IPS DF 6.9 (cell line): ENCODE measurements around the gene GNG12.

ENCODE experiments used
- DNase-seq: peaks from one replicate; pipeline ENCODE4 v3.0.0-alpha.2; 2013; ENCODE audit warnings: low read depth, low spot score
- H3K27ac ChIP-seq: one replicate; pipeline ENCODE4 v1.5.1; 2013; ENCODE audit warnings: low read length, control low read depth
- H3K27me3 ChIP-seq: 2 replicates; pipeline ENCODE4 v1.6.1; 2013; ENCODE audit warnings: mild to moderate bottlenecking, low read length; ENCODE audit not compliant: control insufficient read depth, insufficient read depth
- H3K36me3 ChIP-seq: 2 replicates; pipeline ENCODE4 v1.6.1; 2013; ENCODE audit warnings: low read length; ENCODE audit not compliant: control insufficient read depth, insufficient read depth
- H3K4me1 ChIP-seq: 2 replicates; pipeline ENCODE4 v1.6.1; 2013; ENCODE audit warnings: low read length; ENCODE audit not compliant: control insufficient read depth, insufficient read depth
- H3K4me3 ChIP-seq: 2 replicates; pipeline ENCODE4 v1.5.1; 2013; ENCODE audit warnings: mild to moderate bottlenecking, low read length
- H3K9me3 ChIP-seq: 2 replicates; pipeline ENCODE4 v1.6.1; 2013; ENCODE audit warnings: low read length, inconsistent platforms; ENCODE audit not compliant: control insufficient read depth, insufficient read depth
- WGBS: extraction: QIAGEN DNeasy Blood & Tissue Kit; methylation state at CpG from one replicate; pipeline ENCODE4 v1.1.7; 2013; ENCODE audit warnings: mixed read lengths, missing lambda C conversion rate; ENCODE audit not compliant: insufficient read length, insufficient coverage; 5-methylcytosine and 5-hydroxymethylcytosine counted together

GNG12 gene

DNA sequence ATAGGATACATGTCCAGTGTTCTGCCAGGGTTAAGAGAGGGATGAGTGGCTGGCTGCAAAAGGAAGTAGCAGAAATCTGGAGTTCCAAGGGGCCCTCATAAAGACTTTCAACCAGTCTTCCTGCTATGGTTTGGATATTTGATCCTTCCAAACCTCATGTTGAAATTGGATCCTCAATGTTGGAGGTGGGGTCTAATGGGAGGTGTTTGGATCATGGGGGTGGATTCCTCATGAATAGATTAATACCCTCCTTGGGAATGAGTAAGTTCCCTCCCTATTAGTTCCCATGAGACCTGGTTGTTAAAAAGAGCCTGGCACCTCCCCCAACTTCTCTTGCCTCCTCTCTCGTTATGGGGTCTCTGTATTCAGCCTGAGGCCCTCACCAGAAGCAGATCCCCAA lies 10.1 kb upstream of the GNG12 start:
- no peaks in the 10 kb centered on the region for H3K9me3 ChIP-seq
- H3K36me3 ChIP-seq, result no peaks in the 10 kb centered on the region
- no CpG with 5 or more reads among the region's 1 CpG for WGBS
- H3K27ac ChIP-seq, result no peak overlapping the region
- peaks cover 2% of the 10 kb centered on the region; the same call in 1 of the 2 replicates for H3K4me1 ChIP-seq
- H3K4me3 ChIP-seq, result no peak overlapping the region
- DNase-seq, result no peak
- H3K27me3 ChIP-seq, result no peaks in the 10 kb centered on the region

DNA sequence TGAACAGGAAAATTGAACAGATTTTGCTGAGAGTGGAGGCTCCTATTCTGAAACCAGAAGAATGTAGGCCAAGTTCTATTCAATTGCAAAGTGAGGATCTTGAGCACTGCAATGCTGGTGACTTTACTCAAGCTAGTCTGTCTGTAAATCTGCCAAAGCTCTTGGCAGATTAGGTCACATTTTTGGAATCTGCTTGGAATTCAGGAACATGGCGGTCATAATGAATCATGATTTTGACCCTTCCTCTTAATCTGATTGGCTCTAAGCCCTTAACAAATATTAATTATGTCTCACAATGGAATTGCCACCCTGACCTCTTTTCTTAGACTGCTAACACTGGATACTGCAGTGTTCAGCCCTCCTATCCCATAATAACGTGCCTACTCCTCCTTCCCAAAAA lies 7.2 kb upstream of the GNG12 start:
- H3K36me3 ChIP-seq, result no peaks in the 10 kb centered on the region
- no peak overlapping the region for H3K4me3 ChIP-seq

DNA sequence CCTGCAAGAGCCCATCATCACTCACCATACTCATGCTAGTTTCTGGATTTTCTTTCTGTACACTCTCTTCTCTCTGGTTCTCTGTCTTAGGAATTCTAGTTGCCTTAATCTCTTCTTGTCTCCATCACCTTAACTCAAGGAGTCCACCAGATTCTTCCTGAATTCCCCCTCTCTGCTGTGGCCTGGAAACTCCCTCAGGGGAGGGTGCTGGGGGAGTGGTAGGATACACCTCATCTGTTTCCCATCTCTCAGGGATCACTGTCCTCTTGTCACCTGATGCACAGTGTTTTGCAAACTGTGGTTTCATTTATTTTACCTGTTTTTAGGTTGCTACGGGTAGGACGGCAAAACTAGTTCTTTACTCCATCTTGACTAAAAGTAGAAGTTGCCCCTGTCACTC lies 6.6 kb upstream of the GNG12 start:
- Histone ChIP-seq H3K27ac (no peak overlapping the region), H3K4me1 (peaks cover 2% of the 10 kb centered on the region; the same call in 1 of the 2 replicates), H3K4me3 (no peak overlapping the region), H3K27me3 (no peaks in the 10 kb centered on the region), H3K9me3 (no peaks in the 10 kb centered on the region), H3K36me3 (no peaks in the 10 kb centered on the region)
- no peak for DNase-seq
- no CpG with 5 or more reads among the region's 2 CpGs for WGBS

More for the DNA sequence above, 7.2 kb upstream of the GNG12 start:
- DNase-seq, result no peak
- H3K27ac ChIP-seq, result no peak overlapping the region
- no CpG with 5 or more reads among the region's 2 CpGs for WGBS
- H3K9me3 ChIP-seq, result no peaks in the 10 kb centered on the region
- H3K4me1 ChIP-seq, result peaks cover 2% of the 10 kb centered on the region; the same call in 1 of the 2 replicates
- H3K27me3 ChIP-seq, result no peaks in the 10 kb centered on the region

DNA sequence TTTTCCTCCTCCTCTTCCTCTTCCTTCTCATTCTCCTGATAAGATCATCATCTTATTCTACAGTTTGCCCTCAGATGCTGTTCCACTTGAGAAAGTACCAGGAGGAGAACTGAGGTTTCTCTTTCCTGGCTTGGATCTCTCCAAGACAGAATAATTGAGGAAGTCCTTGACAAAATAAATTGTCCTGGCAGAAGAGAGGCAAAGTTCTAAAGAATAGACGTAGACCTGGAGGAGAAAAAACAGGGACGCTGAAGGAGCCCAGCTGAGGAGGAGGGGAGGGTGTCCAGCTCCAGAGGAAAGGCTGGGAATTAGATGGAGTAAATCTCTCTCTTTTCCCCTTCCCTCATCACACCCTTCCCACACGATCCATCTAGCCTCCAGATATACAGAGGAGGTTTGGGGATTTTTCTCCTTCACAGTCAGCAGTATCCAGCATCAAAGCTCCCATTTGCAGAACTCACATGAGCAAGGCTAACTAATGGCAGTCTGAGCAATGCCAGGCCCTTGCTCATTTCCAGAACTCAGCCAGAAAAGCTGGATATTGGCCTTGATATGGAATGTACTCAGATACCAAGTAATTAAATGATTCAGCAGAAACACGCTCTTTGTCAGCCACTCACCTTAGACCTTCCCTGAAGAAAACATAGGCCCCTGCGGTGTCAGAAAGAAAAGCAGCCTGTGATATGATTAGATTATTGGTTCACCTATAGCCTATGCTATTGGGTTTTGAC lies 5.1 kb upstream of the GNG12 start:
- peaks cover 3% of the 10 kb centered on the region; the same call in 1 of the 2 replicates for H3K4me1 ChIP-seq
- WGBS, result no CpG with 5 or more reads among the region's 5 CpGs
- H3K9me3 ChIP-seq, result no peaks in the 10 kb centered on the region
- no peaks in the 10 kb centered on the region for H3K36me3 ChIP-seq
- no peaks in the 10 kb centered on the region for H3K27me3 ChIP-seq
- no peak overlapping the region for H3K27ac ChIP-seq
- no peak for DNase-seq
- H3K4me3 ChIP-seq, result no peak overlapping the region

DNA sequence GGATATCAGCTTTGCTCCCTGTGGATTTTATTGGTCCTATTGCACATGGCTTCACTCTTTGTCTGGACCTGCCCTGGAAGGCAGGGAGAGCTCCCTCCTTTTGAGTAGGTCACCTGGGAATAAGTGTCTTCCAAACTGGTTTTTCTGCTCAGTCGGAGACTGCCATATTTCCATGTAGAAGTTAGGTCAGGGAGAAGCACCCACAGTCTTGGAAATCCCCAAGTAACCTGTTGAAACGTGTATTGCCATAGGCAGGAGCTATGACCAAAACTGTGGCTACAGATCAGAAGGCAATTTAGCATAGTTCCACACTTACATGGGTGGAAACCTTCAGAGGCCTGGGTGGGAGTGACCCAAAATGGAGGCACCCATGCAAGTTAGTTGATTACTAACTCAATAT lies 3.5 kb upstream of the GNG12 start:
- Histone ChIP-seq H3K36me3 (no peaks in the 10 kb centered on the region), H3K27me3 (no peaks in the 10 kb centered on the region), H3K4me1 (peaks cover 3% of the 10 kb centered on the region; the same call in 1 of the 2 replicates), H3K27ac (no peak overlapping the region), H3K4me3 (no peak overlapping the region), H3K9me3 (no peaks in the 10 kb centered on the region)
- DNase-seq, result no peak
- WGBS, result no CpG with 5 or more reads among the region's 2 CpGs

DNA sequence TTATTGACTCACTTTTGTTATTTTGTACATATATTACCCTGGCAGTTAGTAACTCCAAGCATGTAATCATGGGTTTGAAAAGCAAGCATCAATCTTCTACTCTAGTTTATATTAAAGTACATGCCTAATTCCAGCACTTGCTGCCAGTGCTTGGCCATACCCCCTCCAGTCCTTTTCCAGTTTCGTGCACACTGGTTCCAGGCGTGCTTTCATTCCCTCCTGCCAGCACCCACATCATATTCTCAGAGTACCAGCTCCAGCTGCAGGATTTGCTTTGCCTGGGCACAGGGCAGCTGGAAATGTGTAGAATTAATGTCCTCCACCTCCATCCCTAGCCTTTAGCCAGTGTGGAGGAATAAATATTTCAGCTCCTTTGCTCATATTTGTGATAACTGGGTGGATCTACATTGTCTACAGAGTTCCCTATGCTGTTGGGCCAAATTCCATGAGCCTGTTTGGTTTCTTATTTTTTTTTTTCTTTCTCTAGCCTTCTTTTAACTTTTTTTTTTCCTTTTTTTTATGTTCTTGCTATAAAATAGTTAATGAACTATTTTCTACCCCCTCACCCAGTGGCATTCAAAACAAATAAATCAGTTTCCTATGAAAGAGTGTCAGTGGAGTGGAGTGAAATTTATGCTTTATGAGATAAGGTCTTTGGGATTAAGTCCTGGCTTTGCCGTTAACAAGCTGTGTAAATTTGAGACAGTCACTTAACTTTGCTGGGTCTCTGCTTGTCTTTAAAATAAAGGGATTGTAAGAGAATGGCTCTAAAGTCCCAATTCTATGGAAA lies 2.6 kb upstream of the GNG12 start:
- no CpG with 5 or more reads among the region's 3 CpGs for WGBS
- H3K27me3 ChIP-seq, result no peaks in the 10 kb centered on the region
- no peaks in the 10 kb centered on the region for H3K9me3 ChIP-seq
- H3K4me3 ChIP-seq, result no peak overlapping the region
- H3K4me1 ChIP-seq, result peaks cover 3% of the 10 kb centered on the region; the same call in 1 of the 2 replicates
- H3K27ac ChIP-seq, result no peak overlapping the region
- DNase-seq, result no peak
- no peaks in the 10 kb centered on the region for H3K36me3 ChIP-seq

DNA sequence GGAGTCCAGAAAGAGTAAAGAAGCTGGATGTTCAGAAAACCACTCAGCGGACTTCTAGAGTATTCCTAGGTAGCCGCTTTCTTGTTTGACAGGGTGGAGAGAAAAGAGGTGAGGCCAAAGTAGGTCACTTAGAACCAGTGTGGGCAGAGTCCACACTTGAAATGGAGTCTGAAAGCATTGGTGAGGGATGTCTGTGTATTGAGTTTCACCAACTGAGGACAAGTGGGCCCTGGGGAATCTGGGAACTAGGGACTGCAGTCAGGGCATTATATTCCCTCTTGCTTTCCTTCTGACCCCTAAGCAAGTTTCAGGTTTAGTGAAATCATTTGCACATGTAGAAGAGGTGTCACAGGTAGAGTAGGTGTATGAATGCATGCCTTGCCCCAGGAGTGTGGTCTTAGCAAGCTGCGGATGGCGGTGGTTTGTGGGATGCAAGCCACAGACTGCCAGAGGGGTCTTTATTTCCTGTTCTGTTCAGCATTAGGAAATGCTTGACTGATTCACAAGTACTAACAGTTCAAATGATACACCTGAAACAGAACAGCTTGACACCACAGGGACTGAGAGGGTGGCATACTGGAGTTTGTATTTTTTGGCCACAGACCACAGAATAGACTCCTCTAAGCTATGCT lies 1.1 kb upstream of the GNG12 start:
- no CpG with 5 or more reads among the region's 4 CpGs for WGBS
- no peaks in the 10 kb centered on the region for H3K9me3 ChIP-seq
- H3K27me3 ChIP-seq, result no peaks in the 10 kb centered on the region
- no peak overlapping the region for H3K27ac ChIP-seq
- no peak overlapping the region for H3K4me3 ChIP-seq
- DNase-seq, result no peak
- peaks cover 1% of the 10 kb centered on the region; the same call in 1 of the 2 replicates for H3K4me1 ChIP-seq
- H3K36me3 ChIP-seq, result no peaks in the 10 kb centered on the region

DNA sequence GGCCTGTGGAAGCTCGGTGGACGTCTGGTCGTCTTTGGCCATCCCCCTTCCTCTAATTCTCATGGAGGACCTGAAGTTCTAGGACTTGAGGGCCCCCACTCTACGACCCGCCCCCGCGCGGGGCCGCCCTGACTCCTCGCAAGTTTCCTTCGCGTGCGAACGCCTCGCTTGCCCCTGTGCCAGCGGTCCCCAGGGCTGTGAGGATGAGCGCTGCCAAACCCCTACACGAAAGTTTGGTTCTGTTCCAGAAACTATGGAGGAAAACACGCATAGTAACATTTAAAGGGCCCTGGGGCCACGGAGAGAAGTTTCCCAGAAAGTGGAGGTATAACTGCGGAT lies 304 bp upstream of the GNG12 start:
- no peak for DNase-seq
- Histone ChIP-seq H3K4me3 (peak overlapping the region; percentile 96; the same call in 1 of the 2 replicates), H3K27ac (no peak overlapping the region), H3K36me3 (no peaks in the 10 kb centered on the region), H3K4me1 (peaks cover 1% of the 10 kb centered on the region; the same call in 1 of the 2 replicates), H3K27me3 (no peaks in the 10 kb centered on the region), H3K9me3 (no peaks in the 10 kb centered on the region)
- WGBS, result no CpG with 5 or more reads among the region's 21 CpGs

DNA sequence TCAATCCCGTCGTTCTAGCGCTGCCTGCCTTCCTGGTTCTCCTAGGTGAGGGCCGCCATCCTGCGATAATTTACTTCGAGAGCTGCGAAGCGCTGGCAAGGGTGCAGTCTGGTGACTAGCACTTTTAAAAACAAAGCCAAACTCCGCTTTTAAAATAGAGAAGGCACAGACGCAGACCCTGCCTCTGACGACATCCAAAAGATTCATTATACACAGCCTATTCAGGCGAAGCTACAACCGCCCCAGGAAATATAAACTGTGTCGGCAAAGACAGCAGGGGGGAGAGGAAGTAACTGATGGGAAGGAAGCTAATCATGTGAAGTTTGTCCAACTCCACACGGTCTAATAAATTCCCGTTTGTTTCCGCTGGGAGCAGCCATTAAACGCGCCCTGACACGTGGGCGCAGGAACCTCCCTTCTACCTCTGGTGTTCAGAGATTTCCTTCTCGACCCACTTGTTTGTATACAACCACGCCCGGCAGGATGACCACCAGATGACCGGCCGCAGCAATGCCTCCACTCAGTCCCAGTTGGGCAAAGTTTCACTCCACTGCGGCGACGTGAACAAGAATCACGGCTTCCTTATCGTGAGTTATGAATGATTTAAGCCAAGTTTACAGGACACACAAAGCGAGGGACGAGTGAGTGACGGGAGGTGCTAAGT lies 1.3 kb downstream of the GNG12 start:
- no peaks in the 10 kb centered on the region for H3K9me3 ChIP-seq
- H3K4me3 ChIP-seq, result peak overlapping the region; percentile 96; the same call in 1 of the 2 replicates
- H3K27ac ChIP-seq, result no peak overlapping the region
- no CpG with 5 or more reads among the region's 34 CpGs for WGBS
- DNase-seq, result no peak
- H3K4me1 ChIP-seq, result peaks cover 1% of the 10 kb centered on the region; the same call in 1 of the 2 replicates
- H3K36me3 ChIP-seq, result no peaks in the 10 kb centered on the region
- H3K27me3 ChIP-seq, result no peaks in the 10 kb centered on the region
